ENCODE data around the gene NKAIN1.

The NKAIN1 gene

DNA sequence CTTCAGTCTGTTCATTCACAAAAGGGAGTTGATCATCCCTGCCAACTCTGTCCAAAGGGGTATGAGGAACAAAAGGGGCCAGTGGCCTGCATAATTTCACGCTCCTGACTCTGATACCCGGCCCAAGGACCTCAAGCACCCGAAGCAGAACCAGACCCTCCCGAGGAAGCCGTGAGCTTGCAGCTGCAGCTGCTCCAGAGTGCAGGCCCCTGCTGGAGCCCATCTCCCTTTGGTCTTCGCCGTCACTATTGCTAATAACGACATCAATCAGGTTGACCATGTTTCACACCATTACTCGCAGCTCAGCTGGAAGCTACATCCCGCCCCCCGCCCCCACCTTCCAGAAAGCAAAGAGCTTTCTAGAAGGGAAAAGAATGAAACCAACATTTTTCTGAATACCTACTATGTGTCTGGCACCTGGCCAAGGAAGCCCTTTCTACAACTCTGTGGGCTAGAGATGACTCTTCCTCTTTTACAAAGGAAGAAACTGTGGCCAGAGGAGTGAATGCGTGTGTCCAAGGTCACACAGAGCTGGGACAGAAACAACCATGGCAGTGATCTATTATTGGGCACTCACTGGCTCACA lies 5.5 kb downstream of the NKAIN1 start:
- DNase-seq = no peak

DNA sequence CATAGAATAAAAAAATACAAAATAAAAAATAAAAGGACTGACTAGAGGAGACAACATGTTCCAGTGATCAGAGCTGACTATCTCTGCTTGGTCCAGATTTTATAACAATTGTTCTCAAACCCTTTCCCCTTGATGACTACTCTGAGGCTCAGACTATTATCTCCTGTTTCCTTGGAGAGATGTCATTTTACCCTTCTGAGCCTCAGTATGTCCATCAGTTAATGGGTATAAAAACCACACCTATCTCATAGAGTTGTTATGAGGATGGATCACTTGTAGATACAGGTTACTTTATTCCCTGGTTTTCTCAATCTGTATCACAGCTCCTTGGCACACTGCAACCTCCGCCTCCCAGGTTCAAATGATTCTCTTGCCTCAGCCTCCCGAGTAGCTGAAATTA lies 7.0 kb downstream of the NKAIN1 start:
- no peak for DNase-seq

DNA sequence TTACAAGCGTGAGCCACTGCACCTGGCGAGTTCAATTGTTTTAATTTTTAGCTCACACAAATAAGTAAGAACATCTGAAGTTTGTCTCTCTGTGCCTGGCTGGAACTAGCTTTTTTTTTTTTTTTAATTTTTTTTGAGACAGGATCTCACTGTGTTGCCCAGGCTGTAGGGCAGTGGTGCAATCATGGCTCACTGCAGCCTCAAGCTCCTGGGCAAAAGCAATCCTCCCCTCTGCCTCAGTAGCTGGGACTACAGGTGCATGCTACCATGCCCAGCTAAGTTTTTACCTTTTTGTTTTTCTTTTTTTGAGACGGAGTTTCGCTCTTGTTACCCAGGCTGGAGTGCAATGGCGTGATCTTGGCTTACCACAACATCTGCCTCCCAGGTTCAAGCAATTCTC lies 7.9 kb downstream of the NKAIN1 start:
- DNase-seq = no peak

DNA sequence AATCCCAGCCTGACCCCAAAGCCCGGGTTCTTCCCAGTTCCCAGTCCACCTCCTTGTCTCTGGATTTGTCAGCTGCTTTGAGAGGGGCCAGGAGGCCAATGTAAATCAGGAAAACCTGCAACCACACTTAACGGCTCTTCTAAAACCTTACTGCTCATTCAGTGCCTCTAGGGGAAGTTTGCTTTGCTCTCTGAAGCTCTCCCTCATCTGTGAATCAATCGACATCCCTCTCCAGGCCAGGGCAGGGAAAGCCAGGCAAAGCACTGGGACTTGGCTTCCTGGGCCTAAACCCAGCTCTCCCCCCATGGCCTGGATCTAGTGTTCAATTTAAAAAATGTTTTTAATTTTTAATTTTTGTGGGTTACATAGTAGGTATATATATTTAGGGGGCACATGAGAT lies 9.3 kb downstream of the NKAIN1 start:
- no peak for DNase-seq

DNA sequence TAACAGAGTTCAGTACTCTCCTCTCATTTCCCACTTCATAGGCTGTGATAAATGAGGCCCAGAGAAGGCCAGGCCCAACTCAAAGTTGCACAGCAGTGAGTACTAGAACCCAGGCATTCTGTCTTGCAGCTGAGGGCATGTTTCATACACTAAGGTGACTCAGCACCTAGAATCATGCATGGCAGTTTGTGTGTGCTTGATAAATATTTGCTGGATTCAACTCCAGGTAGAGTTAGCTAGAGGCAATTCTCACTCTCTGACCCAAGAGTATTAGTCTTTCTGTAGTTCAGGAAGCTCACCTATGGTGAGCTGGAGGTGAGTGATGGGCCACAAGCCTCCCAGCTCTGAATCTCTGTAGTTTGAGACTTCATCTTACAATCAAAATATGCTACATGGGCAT lies 10.7 kb downstream of the NKAIN1 start:
- DNase-seq = no peak

DNA sequence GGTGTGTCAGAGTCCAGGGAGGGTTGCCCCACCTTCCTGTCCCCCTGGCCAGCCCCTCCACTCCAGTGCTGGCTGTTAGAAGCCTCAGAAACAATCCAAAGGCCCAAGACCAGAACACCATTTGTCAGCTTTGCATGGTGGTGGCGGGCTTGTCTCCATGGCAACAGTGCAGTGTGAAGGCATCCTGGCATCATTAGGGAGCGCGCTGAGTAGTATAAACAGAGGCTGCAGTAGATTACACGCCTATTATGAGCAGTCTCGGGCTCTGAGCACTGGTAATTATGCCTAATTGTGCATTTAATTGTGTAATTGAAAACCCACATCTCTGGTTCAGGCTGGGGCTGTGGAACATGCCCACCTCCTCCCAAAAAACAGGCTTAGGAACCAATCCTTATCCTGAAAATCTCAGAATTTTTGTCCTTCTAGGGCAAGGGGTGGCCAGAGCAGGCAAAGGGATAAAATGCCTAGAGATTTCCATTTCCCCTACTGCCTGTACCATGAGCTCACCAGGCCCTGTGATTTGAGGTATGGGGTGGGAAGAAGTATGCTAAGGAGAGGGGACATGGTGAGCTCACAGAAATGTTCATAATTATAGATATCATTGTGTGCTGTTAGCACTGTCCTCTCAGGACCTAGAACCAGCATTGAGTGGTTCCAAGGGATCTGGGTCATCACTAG lies 11.7 kb downstream of the NKAIN1 start:
- DNase-seq = peak in 26 of 51 donors; percentile 6 to 70 (median 37)

DNA sequence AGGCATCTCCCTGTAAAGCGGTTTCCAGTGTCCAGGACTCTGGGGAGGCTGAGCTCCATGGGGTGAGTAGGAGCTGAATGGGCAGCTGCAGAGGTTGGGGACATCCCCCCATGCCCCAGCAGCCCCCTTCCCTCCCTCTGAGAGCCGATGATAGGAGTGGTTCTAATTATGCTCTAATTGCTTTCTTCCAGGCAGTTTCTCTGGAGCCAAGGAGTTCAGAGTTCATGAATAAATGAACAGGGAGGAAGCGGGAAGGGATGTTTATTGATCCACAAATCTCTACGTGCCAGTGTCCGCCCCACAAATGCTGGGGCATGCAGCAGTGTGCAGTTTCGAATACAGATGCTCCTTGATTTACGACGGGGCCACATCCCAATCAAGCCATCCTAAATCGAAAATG lies 15.6 kb downstream of the NKAIN1 start:
- DNase-seq = no peak

DNA sequence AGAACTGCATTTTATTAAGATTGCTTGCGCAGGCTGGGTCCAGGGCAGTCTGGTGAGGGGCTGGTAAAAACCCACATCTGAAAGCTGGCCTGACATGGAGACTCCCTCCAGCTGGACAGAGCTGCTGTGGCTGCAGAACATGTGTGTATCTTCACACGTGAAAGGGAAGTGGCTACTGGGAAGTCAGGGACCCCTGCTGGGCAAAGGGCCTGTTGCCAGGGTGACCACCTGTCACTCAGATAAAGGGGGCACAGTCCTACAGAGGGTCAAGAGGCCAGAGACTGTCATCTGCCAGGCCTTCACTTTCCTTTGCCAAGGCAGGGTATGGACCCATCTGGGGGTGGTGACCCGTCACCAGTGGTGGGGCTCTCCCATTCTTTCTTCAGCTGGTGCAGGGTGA lies 17.5 kb downstream of the NKAIN1 start:
- no peak for DNase-seq

DNA sequence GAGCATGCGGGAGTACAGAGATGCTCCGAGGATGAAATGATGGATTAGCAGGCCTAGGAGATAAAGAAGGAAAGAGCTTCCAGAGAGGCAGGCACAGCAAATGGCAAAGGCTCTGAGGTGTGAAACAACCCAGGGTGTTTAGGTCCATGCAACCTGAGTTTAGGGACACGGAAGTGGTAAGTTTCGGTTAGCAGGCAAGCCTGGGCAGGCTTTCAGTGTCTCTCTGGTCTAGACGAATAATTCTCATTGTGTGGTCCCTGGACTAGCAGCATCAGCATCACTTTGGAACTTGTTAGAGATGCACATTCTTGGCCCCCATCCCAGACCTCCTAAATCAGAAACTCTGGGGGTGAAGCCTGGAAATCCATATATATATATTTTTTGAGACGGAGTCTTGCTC lies 18.6 kb downstream of the NKAIN1 start:
- DNase-seq = no peak

DNA sequence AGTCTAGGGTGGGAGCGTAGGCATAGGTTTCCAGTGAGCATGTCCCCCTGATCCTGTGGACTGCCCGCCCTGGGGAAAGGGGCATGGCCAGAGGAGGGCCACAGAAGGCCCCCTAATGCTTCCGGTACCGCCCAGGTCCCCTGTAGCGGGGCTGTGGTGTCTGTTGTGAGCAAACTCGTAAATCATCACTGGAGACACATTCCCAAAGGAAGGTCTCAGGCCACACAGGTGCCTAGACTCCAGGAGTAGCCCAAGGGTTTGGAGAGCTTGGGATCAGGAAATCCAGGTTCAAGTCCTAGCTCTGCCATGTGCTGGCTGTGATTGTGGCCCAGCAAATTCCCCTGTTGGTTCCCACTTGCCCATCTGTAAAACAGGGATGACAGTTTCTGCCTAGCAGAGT lies 20.2 kb downstream of the NKAIN1 start:
- no peak for DNase-seq

DNA sequence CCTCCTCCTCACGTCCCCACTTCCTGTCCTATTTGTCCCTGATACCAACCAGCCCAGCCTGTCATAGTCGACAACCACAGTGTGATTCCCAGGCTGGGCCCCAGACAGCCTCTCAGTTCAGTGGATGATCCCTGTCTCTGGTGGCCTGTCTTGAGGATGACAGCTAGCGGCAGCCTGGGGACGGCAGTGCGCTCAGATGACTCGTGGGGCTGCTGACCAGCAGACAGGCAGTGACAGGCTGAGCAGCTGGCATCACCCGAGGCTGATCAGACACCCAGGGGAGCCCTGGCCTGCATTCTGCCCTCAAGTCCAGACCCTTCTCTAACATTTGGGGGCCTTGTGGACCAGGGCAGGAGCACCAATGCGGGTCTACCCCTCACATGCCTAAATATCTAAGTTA lies 21.0 kb downstream of the NKAIN1 start:
- DNase-seq = peak in 31 of 51 donors; percentile 12 to 87 (median 61)

DNA sequence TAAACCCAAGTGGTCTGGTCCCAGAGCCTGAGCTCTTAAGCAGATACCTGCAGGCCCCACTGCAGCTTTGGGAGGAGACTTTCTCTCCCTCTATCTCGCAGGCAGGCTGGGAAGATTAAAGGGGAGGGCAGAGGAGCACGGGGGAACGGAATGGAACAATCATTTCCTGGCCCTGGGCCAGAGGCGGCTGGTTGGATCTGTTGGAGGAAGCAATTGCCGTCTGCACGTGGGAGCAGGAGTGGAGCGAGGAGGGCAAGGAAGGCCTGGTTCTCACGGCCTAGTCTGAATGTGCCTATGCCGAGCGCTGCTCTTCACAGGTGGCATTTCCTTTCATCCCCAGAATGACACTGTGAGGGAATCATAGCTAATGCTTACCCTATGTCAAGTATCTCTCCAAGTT lies 23.7 kb downstream of the NKAIN1 start:
- peak in 28 of 51 donors; percentile 5 to 63 (median 34) for DNase-seq

DNA sequence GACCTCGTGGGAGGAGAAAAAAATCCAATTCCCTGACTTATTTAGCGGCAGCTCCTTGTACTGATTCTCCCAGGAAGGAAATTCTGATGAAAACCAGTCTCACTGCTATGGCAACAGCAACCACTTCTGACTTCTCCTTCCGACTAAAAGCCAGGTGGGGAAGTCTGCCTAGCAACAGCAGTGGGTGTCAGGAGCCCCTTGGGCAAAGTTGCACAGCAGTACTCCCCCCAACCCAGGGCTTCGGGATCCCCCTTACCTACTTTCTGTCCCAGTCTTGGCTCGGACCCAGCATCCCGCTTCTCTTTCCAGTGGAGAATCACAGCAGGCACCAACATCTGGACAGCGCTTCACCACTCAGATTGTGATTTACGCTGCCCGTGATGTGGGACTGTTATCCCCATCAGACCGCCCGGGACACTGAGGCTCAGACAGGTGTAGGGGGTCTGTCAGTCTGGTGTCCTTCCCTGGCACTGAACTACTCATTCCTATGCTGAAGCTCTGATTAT lies 24.6 kb downstream of the NKAIN1 start:
- DNase-seq = peak in 4 of 51 donors; percentile 10 to 29 (median 24)

DNA sequence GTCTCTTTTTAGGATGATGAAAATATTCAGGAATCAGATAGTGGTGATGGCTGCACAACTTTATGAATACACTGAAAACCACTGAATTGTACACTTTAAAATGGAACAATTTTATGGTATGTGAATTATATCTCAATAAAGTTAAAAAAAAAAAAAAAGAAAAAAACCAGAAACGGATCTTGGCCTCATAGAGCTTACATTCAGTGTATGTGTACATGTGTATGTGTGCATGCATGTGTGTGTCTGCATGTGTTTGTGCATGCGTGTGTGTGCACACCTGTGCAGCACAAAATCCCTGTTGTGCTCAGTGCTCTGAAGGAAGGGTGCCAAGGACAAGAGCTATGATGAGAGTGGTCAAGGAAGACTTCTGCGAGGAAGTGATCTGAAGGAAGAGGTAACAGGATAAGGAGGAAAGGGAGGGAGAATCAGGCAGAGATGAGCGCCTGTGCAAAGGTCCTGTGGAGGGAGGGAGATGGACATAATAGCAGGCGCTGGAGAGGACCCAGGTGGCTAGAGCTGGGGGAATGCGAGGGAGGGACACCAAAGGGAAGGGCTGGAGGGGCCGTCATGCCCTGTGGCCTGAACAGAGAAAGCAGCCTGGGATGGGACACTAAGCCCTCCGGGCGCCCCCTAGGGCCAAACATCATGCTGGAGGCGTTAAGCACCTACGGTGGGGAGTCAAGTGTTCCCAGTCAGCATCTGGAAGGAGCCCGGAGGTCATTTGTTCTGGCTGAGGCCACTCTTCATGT lies 25.2 kb downstream of the NKAIN1 start:
- DNase-seq = no peak

DNA sequence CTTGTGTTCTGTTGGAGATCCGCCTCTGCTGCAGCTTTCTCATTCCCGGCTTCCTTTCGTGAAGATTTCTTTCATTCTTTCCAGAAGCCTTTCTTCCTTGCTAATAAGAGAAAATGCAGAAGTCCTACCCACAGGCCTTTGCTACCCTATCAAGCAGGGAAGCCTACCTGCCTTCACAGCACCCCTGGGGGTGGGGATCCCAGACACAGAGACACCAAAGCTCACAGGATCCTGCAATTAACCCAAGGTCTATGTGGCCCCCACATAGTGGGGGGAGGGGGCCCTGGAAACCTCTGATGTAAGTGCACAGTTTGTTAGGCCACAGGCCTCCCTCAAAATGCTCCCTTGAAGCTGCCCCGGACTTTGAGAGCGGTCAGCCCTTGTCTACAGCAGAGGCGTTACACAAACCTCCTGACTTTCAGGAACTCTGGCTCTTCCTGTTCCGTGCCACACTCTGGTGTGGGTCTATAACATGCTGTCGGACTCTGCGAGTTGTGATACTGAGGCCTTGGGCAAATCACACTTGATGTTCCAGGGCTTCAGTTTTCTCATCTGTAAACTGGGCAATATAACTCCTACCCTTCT lies 31.2 kb downstream of the NKAIN1 start:
- no peak for DNase-seq

DNA sequence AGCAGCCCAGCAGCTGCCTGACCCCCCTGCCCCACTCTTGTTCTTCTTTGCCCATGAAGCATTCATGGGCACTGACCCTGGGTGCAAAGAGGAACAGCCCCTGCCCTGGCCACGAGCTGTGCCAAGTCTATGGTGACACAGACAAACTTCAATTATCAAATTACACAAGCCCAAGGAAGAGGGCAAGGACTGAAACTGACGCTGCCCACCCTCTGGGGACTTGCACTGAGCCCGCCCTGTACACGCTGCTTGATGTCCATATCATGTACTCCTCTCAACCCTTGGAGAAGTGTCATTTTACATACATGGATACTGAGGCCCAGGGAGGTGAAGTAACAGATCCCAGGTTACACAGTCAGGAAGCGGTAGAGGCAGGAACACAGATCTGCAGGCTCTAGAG lies 32.1 kb downstream of the NKAIN1 start:
- no peak for DNase-seq

DNA sequence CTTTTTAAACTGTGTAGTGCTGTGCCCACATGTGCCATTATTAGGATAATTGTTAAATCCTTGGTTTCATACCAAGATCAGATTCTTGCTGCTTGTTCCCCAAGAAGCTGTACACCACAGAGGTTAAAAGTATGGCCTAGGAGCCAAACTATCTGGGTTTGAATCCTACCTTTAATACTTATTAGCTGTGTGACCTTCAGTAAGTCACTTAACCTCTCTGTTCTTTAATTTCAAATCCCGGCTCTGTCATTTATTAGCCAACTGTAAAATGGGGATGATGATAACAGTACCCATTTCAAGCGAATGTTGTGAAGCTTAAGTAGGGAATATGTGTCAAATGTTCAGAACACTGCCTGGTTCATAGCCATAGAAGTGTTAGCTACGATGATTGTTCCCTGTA lies 32.6 kb downstream of the NKAIN1 start:
- no peak for DNase-seq

DNA sequence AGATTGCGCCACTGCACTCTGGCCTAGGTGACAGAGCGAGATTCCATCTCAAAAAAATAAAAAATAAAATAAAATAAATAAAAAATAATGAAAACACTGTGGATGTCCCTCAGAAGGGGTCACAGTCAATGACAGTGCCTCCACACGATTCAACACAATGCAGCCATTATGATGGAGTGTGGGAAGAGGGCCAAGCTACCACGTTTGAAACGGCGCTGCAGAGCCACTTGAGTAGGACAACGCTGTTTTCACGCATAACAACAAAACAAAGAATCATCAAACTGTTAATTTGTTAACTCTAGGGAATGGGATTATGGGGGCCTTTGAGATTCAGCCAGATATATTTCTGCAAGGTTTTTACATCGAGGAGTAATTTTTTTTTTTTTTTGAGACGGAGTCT lies 36.5 kb downstream of the NKAIN1 start:
- DNase-seq = peak in 25 of 51 donors; percentile 8 to 74 (median 48)

DNA sequence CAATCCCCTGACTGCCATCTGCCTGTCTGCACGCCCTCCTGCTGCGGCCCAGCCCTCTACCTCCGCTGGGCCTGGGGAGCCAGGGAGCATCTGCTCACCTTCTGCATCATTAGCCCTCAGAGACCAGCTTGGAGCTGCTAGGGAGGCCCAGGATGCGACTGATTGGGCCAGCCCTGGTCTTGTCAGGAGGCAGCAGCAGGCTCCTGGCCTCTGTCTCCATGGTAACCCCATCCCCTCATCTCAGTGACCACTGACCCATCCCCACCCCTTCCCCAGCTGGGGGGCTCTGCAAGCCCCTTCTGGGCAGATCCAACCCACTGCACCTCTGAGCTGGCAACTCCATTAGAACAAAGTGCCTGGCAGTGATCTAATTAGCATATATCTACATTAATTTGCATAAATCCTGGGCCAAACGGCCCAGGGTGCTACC lies 37.7 kb downstream of the NKAIN1 start:
- DNase-seq = no peak

DNA sequence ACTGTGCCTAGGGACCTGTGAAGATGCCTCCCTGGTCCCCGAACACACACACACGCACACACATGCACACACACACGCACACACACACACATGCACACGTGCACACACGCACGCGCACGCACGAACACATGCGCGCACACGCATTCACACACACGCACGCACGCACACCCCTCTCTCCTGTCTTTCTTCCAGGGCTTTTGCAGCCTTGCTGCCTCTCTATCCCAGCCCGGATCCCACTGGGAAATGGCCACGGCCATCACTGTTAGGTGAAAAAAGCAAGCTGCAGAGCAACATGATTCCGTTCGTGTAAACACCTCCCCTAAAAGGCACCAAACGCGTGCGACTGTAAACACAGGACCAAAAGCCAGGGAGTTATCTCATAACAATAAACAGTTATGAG lies 39.7 kb downstream of the NKAIN1 start:
- no peak for DNase-seq

DNA sequence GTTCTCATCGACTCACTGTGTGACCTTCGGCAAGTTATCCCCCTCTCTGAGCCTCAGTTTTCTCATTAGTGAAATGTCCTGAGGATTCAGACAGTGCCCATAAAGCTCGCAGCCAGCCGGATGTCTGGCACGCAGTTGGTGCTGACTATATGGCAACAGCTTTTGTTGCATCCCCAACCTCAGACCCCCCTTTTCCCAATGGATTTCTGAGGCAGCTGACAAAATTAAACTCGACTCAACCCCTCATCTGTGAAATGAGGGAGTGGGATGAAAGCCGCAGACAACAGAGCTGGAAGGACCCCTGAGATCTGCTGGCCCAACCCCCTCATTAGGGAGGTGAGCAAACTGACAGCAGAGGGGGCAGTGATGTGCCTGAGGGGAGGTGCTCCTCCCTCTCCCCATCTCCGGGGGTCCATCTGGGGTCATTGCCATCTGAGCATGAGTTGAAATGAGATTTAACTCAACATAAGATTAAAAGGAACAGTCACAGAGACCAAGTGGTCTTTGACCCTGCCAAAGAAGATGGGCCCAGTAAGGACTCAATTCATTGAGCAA lies 40.4 kb downstream of the NKAIN1 start:
- no peak for DNase-seq

DNA sequence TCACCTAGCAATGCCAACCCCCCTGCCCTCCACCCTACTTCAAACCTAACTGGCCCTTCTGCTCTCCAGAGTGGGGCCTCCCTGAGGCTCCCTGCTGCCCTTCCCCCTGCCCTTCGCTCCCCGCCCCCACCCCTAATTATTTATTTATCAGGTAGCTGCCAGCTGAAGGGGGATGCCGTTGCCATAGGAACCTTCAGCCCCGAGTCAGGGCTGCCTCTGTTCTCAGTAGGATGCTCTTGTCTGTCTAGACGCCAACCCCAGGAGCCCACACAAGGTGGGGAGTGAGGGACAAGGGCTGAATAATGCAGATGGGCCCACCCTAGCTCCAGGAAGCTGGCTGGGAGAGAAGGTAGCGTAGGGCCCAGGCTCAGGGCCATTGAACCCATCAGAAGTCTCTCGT lies 41.1 kb downstream of the NKAIN1 start:
- no peak for DNase-seq
